Thyroid gland (tissue), 4 donors: ENCODE results near the gene ARL8B.

Source experiments
- CTCF ChIP-seq, 6 experiments: fragments of 200-600 bp in 3 of 6; fragments of 450-650 bp in 3 of 6; sonication (generic) in 3 of 6; IDR thresholded peaks; one replicate each; pipeline ENCODE4 v1.5.1; 2016 to 2019; ENCODE audit warnings: antibody characterized with exemption in 6 of 6, mild to moderate bottlenecking in 2 of 6, inconsistent platforms in 1 of 6, moderate library complexity in 1 of 6
- POLR2A ChIP-seq, 2 donors: fragments of 450-650 bp; IDR thresholded peaks; one replicate each; pipeline ENCODE4 v1.6.1; 2017; ENCODE audit warnings: antibody characterized with exemption in 2 of 2, mild to moderate bottlenecking in 2 of 2, moderate library complexity in 1 of 2

GRCh38 chr3:5122741-5123706 is 932 bp downstream of the ARL8B start:
- TF ChIP-seq CTCF (IDR thresholded peaks at IDR 0.05) (no peak), POLR2A (IDR thresholded peaks at IDR 0.05) (peak in 1 of 2 donors; percentile 56)
